HL-60 (cell line): Measurements from ENCODE around the gene BMERB1.
"Not testable (repeated sequence)": the region's sequence is repeated elsewhere in the genome, so short reads cannot be mapped to it uniquely, and the experiment has no call there.

Experiments used
- DNase-seq, 2 experiments: peaks; one replicate each; pipeline ENCODE4 v3.0.0-alpha.2; 2010 to 2020; ENCODE audit warnings: low read depth in 1 of 2, low spot score in 1 of 2
- H3K27ac ChIP-seq: fragments of 250-450 bp; sonication (Bioruptor Pico); replicated peaks from 2 replicates; pipeline ENCODE4 v1.5.1; 2020; ENCODE audit warnings: mild to moderate bottlenecking, moderate library complexity
- H3K27me3 ChIP-seq: fragments of 250-450 bp; sonication (Bioruptor Pico); 2 replicates; pipeline ENCODE4 v1.5.1; 2021; ENCODE audit warnings: mild to moderate bottlenecking, moderate library complexity; ENCODE audit not compliant: insufficient read depth, poor library complexity, severe bottlenecking
- H3K4me3 ChIP-seq: replicated peaks from 2 replicates; pipeline ENCODE4 v1.5.1; 2011; ENCODE audit warnings: mild to moderate bottlenecking, control low read depth, low read length; ENCODE audit not compliant: insufficient read depth
- GABPA ChIP-seq: IDR thresholded peaks from 2 replicates; pipeline ENCODE4 v1.6.1; 2012; ENCODE audit warnings: low read depth
- POLR2AphosphoS5 ChIP-seq: IDR thresholded peaks from 2 replicates; pipeline ENCODE4 v1.6.1; 2012; ENCODE audit warnings: low read depth
- SPI1 ChIP-seq: IDR thresholded peaks from 2 replicates; pipeline ENCODE4 v1.6.1; 2012; ENCODE audit warnings: low read depth, mild to moderate bottlenecking, borderline replicate concordance
- TF ChIP-seq, protein P1 (sequence below): IDR thresholded peaks from one replicate; pipeline ENCODE4 v1.5.1; 2011; ENCODE audit warnings: low read length, control low read depth, inconsistent platforms; ENCODE audit not compliant: insufficient read depth
- TF ChIP-seq, protein P2 (sequence below): IDR thresholded peaks from 2 replicates; pipeline ENCODE4 v1.6.1; 2012; ENCODE audit warnings: low read depth; ENCODE audit not compliant: insufficient replicate concordance

Gene BMERB1

GRCh38 chr16:15605839-15606517 lies 171.6 kb downstream of the BMERB1 start:
- Histone ChIP-seq H3K27me3 (no peaks in the 10 kb centered on the region), H3K4me3 (no peak overlapping the region), H3K27ac (no peak overlapping the region)
- DNase-seq: no peak
- TF ChIP-seq POLR2AphosphoS5 (no peak), SPI1 (no peak), GABPA (no peak)
- TF ChIP-seq, protein P1, sequence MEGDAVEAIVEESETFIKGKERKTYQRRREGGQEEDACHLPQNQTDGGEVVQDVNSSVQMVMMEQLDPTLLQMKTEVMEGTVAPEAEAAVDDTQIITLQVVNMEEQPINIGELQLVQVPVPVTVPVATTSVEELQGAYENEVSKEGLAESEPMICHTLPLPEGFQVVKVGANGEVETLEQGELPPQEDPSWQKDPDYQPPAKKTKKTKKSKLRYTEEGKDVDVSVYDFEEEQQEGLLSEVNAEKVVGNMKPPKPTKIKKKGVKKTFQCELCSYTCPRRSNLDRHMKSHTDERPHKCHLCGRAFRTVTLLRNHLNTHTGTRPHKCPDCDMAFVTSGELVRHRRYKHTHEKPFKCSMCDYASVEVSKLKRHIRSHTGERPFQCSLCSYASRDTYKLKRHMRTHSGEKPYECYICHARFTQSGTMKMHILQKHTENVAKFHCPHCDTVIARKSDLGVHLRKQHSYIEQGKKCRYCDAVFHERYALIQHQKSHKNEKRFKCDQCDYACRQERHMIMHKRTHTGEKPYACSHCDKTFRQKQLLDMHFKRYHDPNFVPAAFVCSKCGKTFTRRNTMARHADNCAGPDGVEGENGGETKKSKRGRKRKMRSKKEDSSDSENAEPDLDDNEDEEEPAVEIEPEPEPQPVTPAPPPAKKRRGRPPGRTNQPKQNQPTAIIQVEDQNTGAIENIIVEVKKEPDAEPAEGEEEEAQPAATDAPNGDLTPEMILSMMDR: no peak
- TF ChIP-seq, protein P2, sequence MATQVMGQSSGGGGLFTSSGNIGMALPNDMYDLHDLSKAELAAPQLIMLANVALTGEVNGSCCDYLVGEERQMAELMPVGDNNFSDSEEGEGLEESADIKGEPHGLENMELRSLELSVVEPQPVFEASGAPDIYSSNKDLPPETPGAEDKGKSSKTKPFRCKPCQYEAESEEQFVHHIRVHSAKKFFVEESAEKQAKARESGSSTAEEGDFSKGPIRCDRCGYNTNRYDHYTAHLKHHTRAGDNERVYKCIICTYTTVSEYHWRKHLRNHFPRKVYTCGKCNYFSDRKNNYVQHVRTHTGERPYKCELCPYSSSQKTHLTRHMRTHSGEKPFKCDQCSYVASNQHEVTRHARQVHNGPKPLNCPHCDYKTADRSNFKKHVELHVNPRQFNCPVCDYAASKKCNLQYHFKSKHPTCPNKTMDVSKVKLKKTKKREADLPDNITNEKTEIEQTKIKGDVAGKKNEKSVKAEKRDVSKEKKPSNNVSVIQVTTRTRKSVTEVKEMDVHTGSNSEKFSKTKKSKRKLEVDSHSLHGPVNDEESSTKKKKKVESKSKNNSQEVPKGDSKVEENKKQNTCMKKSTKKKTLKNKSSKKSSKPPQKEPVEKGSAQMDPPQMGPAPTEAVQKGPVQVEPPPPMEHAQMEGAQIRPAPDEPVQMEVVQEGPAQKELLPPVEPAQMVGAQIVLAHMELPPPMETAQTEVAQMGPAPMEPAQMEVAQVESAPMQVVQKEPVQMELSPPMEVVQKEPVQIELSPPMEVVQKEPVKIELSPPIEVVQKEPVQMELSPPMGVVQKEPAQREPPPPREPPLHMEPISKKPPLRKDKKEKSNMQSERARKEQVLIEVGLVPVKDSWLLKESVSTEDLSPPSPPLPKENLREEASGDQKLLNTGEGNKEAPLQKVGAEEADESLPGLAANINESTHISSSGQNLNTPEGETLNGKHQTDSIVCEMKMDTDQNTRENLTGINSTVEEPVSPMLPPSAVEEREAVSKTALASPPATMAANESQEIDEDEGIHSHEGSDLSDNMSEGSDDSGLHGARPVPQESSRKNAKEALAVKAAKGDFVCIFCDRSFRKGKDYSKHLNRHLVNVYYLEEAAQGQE: no peak

DNA sequence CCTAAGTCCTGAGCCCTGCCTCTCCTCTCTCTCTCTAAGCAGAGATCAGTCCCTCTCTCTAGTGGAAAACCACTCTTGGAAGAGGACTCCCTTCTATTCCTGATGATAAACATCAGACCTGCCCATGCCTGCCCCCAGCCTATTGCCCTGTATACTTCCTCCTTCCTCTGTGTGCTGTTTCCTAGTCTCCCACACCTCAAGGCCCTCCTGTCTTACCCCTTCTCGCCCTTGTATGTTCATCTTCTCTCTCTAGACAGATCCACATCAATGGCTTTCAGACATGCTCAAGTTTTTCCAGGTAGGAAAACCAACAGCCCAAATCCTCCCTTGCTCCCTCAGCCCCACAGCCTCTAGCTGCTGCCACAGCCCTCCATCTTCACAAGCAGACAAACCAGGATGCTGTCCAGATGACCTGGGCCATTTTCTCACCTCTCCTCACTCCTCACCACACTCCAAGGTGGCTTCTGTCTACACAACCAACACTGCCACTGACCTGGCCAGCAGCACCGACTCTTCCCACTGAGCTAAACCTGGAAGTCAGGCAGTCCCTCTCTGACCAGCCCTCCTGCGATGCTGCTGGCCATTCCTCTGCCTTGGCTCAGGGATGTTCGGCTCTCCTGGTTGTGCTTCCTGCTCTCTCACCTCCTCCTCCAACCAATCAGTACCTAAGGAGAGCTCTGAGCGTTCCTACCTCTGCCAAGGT lies 172.3 kb downstream of the BMERB1 start:
- TF ChIP-seq, protein P2: no peak
- no peak for TF ChIP-seq SPI1
- TF ChIP-seq, protein P1: no peak
- no peak for TF ChIP-seq GABPA
- TF ChIP-seq POLR2AphosphoS5: no peak
- Histone ChIP-seq H3K27ac (no peak overlapping the region), H3K4me3 (no peak overlapping the region), H3K27me3 (no peaks in the 10 kb centered on the region)
- no peak for DNase-seq

- not testable (repeated sequence) for H3K27ac ChIP-seq, H3K4me3 ChIP-seq, DNase-seq, H3K27me3 ChIP-seq
Measured at GRCh38 chr16:15607221-15607699, 172.9 kb downstream of the BMERB1 start.

GRCh38 chr16:15607700-15608396 lies 173.5 kb downstream of the BMERB1 start:
- TF ChIP-seq, protein P1: no peak
- no peak for TF ChIP-seq SPI1
- TF ChIP-seq, protein P2: no peak
- TF ChIP-seq GABPA: no peak
- no peak for TF ChIP-seq POLR2AphosphoS5
- H3K27ac ChIP-seq: no peak overlapping the region
- H3K4me3 ChIP-seq: no peak overlapping the region
- no peaks in the 10 kb centered on the region for H3K27me3 ChIP-seq
- DNase-seq: peak in 1 of 2 experiments; percentile 14
